Natural killer cell (primary cell): ENCODE data around the gene ZMAT2. TPM values are rescaled to one million over a fixed set of nuclear protein-coding genes. Genes with fewer than 3 reads are reported as not detected.

Experiments used
- ATAC-seq, 3 donors: fragments of 150-1000 bp in 2 of 3; fragments of 200-7000 bp in 1 of 3; cut with Tn5 transposase; 1 replicate in 1 of 3; 2 replicates in 2 of 3; pipeline ENCODE4 v1.10.0; 2021; ENCODE audit warnings: mild to moderate bottlenecking in 2 of 3, moderate library complexity in 2 of 3
- DNase-seq, 2 donors: peaks; one replicate each; pipeline versions ENCODE4 v3.0.0 to v3.0.0-alpha.2; 2013 to 2021; ENCODE audit warnings: mixed read lengths in 1 of 2
- H3K27ac ChIP-seq: one replicate; pipeline ENCODE4 v1.5.1; 2013; ENCODE audit warnings: mild to moderate bottlenecking, low read length
- H3K27me3 ChIP-seq: one replicate; pipeline ENCODE4 v1.6.1; 2013; ENCODE audit warnings: low read length; ENCODE audit not compliant: control insufficient read depth, insufficient read depth
- H3K36me3 ChIP-seq: one replicate; pipeline ENCODE4 v1.6.1; 2013; ENCODE audit warnings: low read length; ENCODE audit not compliant: control insufficient read depth, insufficient read depth
- H3K4me1 ChIP-seq: one replicate; pipeline ENCODE4 v1.6.1; 2013; ENCODE audit warnings: low read length; ENCODE audit not compliant: control insufficient read depth, insufficient read depth
- H3K4me3 ChIP-seq: one replicate; pipeline ENCODE4 v1.5.1; 2013; ENCODE audit warnings: low read length
- H3K9me3 ChIP-seq: one replicate; pipeline ENCODE4 v1.6.1; 2013; ENCODE audit warnings: low read length; ENCODE audit not compliant: control insufficient read depth, insufficient read depth
- H3K27ac Mint-ChIP-seq, 2 donors: one replicate each; pipeline ENCODE4 v1.8.0; 2022; ENCODE audit warnings: mild to moderate bottlenecking in 2 of 2, mixed read lengths in 2 of 2, moderate library complexity in 1 of 2
- H3K27me3 Mint-ChIP-seq, 2 donors: one replicate each; pipeline ENCODE4 v1.8.0; 2022; ENCODE audit warnings: low read depth in 2 of 2, mixed read lengths in 2 of 2
- H3K36me3 Mint-ChIP-seq: one replicate; pipeline ENCODE4 v1.8.0; 2022; ENCODE audit warnings: mixed read lengths
- H3K4me1 Mint-ChIP-seq, 2 donors: one replicate each; pipeline ENCODE4 v1.8.0; 2022; ENCODE audit warnings: mixed read lengths in 2 of 2
- H3K4me3 Mint-ChIP-seq: one replicate; pipeline ENCODE4 v1.8.0; 2022; ENCODE audit warnings: mild to moderate bottlenecking, moderate library complexity, mixed read lengths
- H3K9me3 Mint-ChIP-seq, 2 donors: one replicate each; pipeline ENCODE4 v1.8.0; 2022; ENCODE audit warnings: mixed read lengths in 2 of 2
- CTCF ChIP-seq: fragments of 200-600 bp; IDR thresholded peaks from one replicate; pipeline ENCODE4 v1.8.0; 2022; ENCODE audit warnings: antibody characterized with exemption
- WGBS: methylation state at CpG from one replicate; pipeline ENCODE4 v1.1.7; 2013; ENCODE audit warnings: missing lambda C conversion rate; ENCODE audit not compliant: insufficient coverage; 5-methylcytosine and 5-hydroxymethylcytosine counted together
- intact Hi-C: fragments of 100-400 bp; cut with micrococcal nuclease; formaldehyde crosslinking; loops from one replicate; pipeline ENCODE4 v1.14.2; 2022
- total RNA-seq, 4 donors: library from RNA; stranded (reverse); fragments of 120-200 nt in 1 of 4; gene quantifications; one replicate each; pipeline versions ENCODE4 v1.2.3 to v1.2.4, GENCODE V29; 2013 to 2022

The ZMAT2 gene
- total RNA-seq, 3 donors from 2014 or later (not counting 1 experiment from before 2014, with no cell fraction given), result 47.0 to 50.4 (median 49.5) TPM

GRCh38 chr5:140690941-140691924 lies 9.0 kb upstream of the ZMAT2 start, which contains the start of the genes HARS1 and HARS2:
TSS of gene HARS1 (minus strand) at chr5:140691370. CDS start at chr5:140691304, 66 bp downstream.
TSS of gene HARS2 (plus strand) at chr5:140691455. CDS start at chr5:140691649, 194 bp downstream.
- H3K4me3 Mint-ChIP-seq, result peak within 1 kb of the TSS; percentile 100
- Histone ChIP-seq H3K36me3 (peaks cover 35% of the 10 kb centered on the region), H3K4me3 (peak within 1 kb of the TSS; percentile 77), H3K27me3 (no peaks in the 10 kb centered on the region), H3K4me1 (peaks cover 16% of the 10 kb centered on the region), H3K9me3 (no peaks in the 10 kb centered on the region), H3K27ac (peak within 1 kb of the TSS; percentile 64)
- peaks cover 10% of the 10 kb centered on the region for H3K36me3 Mint-ChIP-seq
- under 1% methylated on average over 61 of the region's 61 CpGs for WGBS
- H3K9me3 Mint-ChIP-seq, result no peaks in the 10 kb centered on the region
- intact Hi-C loops, result loop anchor here (1.0 to 2.0 kb wide), 3 partner anchors 9 to 290 kb away; partner anchors contain the start of genes ANKHD1, WDR55 and ZMAT2
- ATAC-seq (peak; percentile 95 to 97 (median 97)), DNase-seq (peak; percentile 70 to 91)
- peaks cover 31 to 54% of the 10 kb centered on the region in 2 donors for H3K4me1 Mint-ChIP-seq
- H3K27ac Mint-ChIP-seq, result peak within 1 kb of the TSS; percentile 92 to 94
- no peak for TF ChIP-seq CTCF
- no peaks in the 10 kb centered on the region for H3K27me3 Mint-ChIP-seq

GRCh38 chr5:140694276-140694675 lies 6.0 kb upstream of the ZMAT2 start:
- Histone ChIP-seq H3K9me3 (no peaks in the 10 kb centered on the region), H3K4me1 (peaks cover 16% of the 10 kb centered on the region), H3K27me3 (no peaks in the 10 kb centered on the region), H3K27ac (no peak overlapping the region), H3K36me3 (peaks cover 56% of the 10 kb centered on the region), H3K4me3 (no peak overlapping the region)
- intact Hi-C loops, result no loop called here
- DNase-seq, result no peak
- H3K4me3 Mint-ChIP-seq, result peak overlapping the region; percentile 7
- H3K36me3 Mint-ChIP-seq, result peaks cover 33% of the 10 kb centered on the region
- WGBS, result 98% methylated on average over 5 of the region's 5 CpGs
- no peaks in the 10 kb centered on the region for H3K27me3 Mint-ChIP-seq
- ATAC-seq, result no peak
- no peak for TF ChIP-seq CTCF
- H3K27ac Mint-ChIP-seq, result no peak overlapping the region
- H3K9me3 Mint-ChIP-seq, result no peaks in the 10 kb centered on the region
- peaks cover 26 to 45% of the 10 kb centered on the region in 2 donors for H3K4me1 Mint-ChIP-seq

GRCh38 chr5:140696891-140697492 lies 3.3 kb upstream of the ZMAT2 start:
- H3K27me3 ChIP-seq, result no peaks in the 10 kb centered on the region
- H3K4me1 ChIP-seq, result peaks cover 19% of the 10 kb centered on the region
- intact Hi-C loops, result no loop called here
- H3K4me3 Mint-ChIP-seq, result no peak overlapping the region
- peaks cover 33% of the 10 kb centered on the region for H3K36me3 Mint-ChIP-seq
- ATAC-seq (no peak), DNase-seq (no peak)
- no peak overlapping the region for H3K4me3 ChIP-seq
- peaks cover 59% of the 10 kb centered on the region for H3K36me3 ChIP-seq
- no peaks in the 10 kb centered on the region for H3K9me3 Mint-ChIP-seq
- peak overlapping the region; percentile 36 to 62 for H3K27ac Mint-ChIP-seq
- H3K4me1 Mint-ChIP-seq, result peaks cover 32 to 46% of the 10 kb centered on the region in 2 donors
- 96% methylated on average over 4 of the region's 4 CpGs for WGBS
- H3K27ac ChIP-seq, result no peak overlapping the region
- no peaks in the 10 kb centered on the region for H3K9me3 ChIP-seq
- H3K27me3 Mint-ChIP-seq, result no peaks in the 10 kb centered on the region
- no peak for TF ChIP-seq CTCF
